Nephron progenitor cell (in vitro differentiated cells): ENCODE measurements around the gene GPR84.
A peak's percentile ranks its signal among the peaks of the same experiment; 100 is the strongest.

Source experiments
- DNase-seq: peaks from one replicate; pipeline ENCODE4 v3.0.0; 2021
- H3K27ac Mint-ChIP-seq: 2 replicates; pipeline ENCODE4 v1.8.0; 2021; ENCODE audit warnings: mild to moderate bottlenecking, moderate library complexity, mixed read lengths
- H3K27me3 Mint-ChIP-seq: 2 replicates; pipeline ENCODE4 v1.8.0; 2021; ENCODE audit warnings: mild to moderate bottlenecking, low read depth, mixed read lengths; ENCODE audit not compliant: poor library complexity
- H3K36me3 Mint-ChIP-seq: 2 replicates; pipeline ENCODE4 v1.8.0; 2021; ENCODE audit warnings: low read depth, mixed read lengths
- H3K4me1 Mint-ChIP-seq: 2 replicates; pipeline ENCODE4 v1.8.0; 2021; ENCODE audit warnings: mixed read lengths
- H3K4me3 Mint-ChIP-seq: 2 replicates; pipeline ENCODE4 v1.8.0; 2021; ENCODE audit warnings: mild to moderate bottlenecking, moderate library complexity, mixed read lengths
- H3K9me3 Mint-ChIP-seq: 2 replicates; pipeline ENCODE4 v1.8.0; 2021; ENCODE audit warnings: mild to moderate bottlenecking, moderate library complexity, mixed read lengths
- TF ChIP-seq, protein P1 (sequence below): fragments of 200-600 bp; sonication (generic); IDR thresholded peaks from 2 replicates; pipeline ENCODE4 v1.5.0; 2021; ENCODE audit warnings: antibody characterized with exemption

Gene GPR84

DNA sequence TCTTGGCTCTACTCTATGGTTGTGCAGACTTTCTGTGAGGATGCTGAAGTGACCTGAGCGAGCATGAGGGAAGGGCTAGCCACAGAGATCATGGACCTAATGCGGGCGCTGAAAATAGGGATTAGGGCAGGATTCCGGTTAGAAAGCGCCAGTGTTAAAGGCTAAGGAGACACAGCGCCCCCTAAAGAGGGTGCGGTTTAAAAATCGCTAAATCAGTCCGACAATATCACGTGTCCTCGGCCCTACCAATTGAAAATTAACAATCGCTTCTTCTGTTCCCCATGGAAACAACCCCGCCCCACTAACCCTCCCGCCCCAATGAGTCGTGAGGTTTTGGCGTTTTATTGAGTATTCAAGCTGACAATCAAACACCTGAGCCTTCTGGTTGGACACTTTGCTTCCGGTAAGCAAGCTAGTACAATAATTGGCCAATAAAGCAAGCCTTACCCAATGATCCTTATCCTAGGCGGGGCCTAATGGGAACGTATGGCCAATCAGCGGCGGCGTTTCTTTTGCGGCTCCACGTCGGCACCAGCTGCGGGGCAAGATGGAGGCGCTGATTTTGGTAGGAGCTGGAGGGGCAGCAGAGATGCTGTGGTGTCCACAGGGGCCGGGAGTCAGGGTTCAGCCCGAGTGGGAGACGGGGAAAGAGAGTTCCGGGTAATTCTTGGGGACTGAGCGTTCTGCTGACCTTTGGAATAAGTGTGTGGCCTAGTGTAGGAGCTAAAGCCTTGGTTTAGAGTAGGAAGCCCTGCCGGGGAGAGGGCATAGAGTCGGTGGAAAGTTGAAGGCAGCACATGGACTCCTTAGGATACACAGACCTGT, 39.5 kb downstream of the GPR84 start, which contains the start of gene COPZ1:
Gene COPZ1, plus strand, starts transcription at position 515 of the 825 bp plus-strand sequence. Its CDS starts 33 bp downstream, at position 548.
- Mint-ChIP-seq H3K4me1 (peaks cover 45% of the 10 kb centered on the region), H3K27ac (peak within 1 kb of the TSS; percentile 99), H3K9me3 (no peaks in the 10 kb centered on the region), H3K4me3 (peak within 1 kb of the TSS; percentile 98), H3K36me3 (no peaks in the 10 kb centered on the region), H3K27me3 (no peaks in the 10 kb centered on the region)
- TF ChIP-seq, protein P1, sequence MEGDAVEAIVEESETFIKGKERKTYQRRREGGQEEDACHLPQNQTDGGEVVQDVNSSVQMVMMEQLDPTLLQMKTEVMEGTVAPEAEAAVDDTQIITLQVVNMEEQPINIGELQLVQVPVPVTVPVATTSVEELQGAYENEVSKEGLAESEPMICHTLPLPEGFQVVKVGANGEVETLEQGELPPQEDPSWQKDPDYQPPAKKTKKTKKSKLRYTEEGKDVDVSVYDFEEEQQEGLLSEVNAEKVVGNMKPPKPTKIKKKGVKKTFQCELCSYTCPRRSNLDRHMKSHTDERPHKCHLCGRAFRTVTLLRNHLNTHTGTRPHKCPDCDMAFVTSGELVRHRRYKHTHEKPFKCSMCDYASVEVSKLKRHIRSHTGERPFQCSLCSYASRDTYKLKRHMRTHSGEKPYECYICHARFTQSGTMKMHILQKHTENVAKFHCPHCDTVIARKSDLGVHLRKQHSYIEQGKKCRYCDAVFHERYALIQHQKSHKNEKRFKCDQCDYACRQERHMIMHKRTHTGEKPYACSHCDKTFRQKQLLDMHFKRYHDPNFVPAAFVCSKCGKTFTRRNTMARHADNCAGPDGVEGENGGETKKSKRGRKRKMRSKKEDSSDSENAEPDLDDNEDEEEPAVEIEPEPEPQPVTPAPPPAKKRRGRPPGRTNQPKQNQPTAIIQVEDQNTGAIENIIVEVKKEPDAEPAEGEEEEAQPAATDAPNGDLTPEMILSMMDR = peak; percentile 62
- peak; percentile 90 for DNase-seq

DNA sequence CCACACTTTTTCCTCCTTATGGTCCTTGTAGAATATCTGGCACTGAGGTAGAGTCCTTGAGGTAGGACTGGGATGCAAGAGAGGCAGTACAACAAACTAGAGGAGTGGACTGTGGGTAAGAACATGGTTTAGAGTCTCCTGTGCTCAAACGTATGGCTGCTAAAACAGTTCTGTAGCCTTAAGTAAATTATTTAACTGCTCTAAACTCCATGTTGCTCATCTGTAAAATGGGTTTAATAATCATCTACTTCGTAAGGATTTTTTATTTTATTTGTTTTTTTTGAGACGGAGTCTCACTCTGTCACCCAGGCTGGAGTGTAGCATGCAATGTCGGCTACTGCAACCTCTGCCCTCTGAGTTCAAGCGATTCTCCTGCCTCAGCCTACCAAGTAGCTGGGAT, 42.9 kb downstream of the GPR84 start:
- H3K27ac Mint-ChIP-seq = no peak overlapping the region
- DNase-seq = no peak
- H3K36me3 Mint-ChIP-seq = no peaks in the 10 kb centered on the region
- no peaks in the 10 kb centered on the region for H3K9me3 Mint-ChIP-seq
- H3K4me1 Mint-ChIP-seq = peaks cover 17% of the 10 kb centered on the region
- TF ChIP-seq, protein P1 = no peak
- H3K27me3 Mint-ChIP-seq = peaks cover 5% of the 10 kb centered on the region
- H3K4me3 Mint-ChIP-seq = no peak overlapping the region
